ENCODE data around the gene BIRC3.

DNA sequence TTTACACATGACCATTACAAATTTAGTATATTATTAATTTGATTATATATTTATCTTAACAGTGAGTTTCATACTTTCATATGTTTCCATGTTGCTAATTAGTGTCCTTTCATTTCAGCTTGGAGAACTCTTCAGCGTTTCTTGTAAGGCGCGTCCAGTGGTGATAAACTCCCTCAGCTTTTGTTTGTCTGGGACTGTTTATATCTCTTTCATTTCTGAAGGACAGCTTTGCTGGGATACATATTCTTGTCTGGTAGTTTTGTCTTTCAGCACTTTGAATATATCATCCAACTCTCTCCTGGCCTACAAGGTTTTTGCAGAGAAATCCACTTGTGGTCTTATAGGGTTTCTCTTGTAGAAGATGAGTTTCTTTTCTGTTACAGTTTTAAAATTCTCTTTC is 42.1 kb downstream of the BIRC3 start:
- TF ChIP-seq POLR2AphosphoS5 (IDR thresholded peaks at IDR 0.05; ENCODE audit: low read depth, low read length) (no peak), TAF1 (IDR thresholded peaks at IDR 0.05; ENCODE audit: borderline replicate concordance, insufficient read depth, low read length) (no peak), SIN3A (IDR thresholded peaks at IDR 0.05; ENCODE audit: borderline replicate concordance, insufficient read depth, low read length) (no peak), REST (IDR thresholded peaks at IDR 0.05; ENCODE audit: insufficient read depth in 1 of 2, low read depth in 2 of 2, low read length in 2 of 2) (no peak), FOXP2 (optimal IDR thresholded peaks at IDR 0.05; ENCODE audit: borderline replicate concordance, extremely low read depth, extremely low read length, insufficient read depth) (no peak)

Measured in PFSK-1 (cell line).